Measurements from ENCODE around the gene ARFRP1. TPM values are rescaled to one million over a fixed set of nuclear protein-coding genes. Genes with fewer than 3 reads are reported as not detected.

The ARFRP1 gene
- total RNA-seq, 1 experiment from 2014 or later = 71.2 TPM

DNA sequence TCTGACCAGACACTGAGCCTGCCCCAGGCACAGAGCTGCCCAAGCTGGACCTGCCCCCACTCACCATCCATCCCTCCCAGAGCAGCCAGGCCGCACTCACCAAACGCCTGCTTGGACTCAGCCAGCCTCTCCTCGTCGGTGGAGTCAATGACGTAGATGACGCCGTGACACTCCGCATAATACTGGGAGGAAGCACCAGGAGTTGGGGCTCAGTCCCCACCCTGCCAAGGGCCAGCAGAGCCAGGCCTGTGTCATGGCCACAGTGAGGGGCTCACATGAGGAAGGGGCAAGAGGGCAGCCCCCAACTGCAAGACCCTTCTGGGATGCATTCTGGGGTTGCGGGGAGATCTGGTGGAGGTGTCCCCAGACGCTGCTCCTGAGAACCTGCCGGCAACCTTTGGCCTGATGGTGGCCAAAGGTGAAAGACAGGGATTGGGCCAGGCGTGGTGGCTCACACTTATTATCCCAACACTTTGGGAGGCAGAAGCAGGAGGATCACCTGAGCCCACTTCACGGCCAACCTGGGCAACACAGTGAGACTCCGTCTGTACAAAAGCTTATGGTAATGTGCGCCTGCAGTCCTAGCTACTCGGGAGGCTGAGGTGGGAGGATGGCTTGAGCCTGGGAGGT is 5.6 kb downstream of the ARFRP1 start:
- H3K27ac ChIP-seq (ENCODE audit: low read length) = no peak overlapping the region
- TF ChIP-seq EZH2phosphoT487 (IDR thresholded peaks at IDR 0.05; ENCODE audit: borderline replicate concordance, low read length) = no peak
- TF ChIP-seq EZH2 (IDR thresholded peaks at IDR 0.05; ENCODE audit: low read length, unreplicated experiment) = no peak
- no peak for TF ChIP-seq CTCF (conservative IDR thresholded peaks at IDR 0.05; ENCODE audit: low read depth, low read length)
- peaks cover 33% of the 10 kb centered on the region for H3K79me2 ChIP-seq (ENCODE audit: low read length)
- H3K9me3 ChIP-seq (ENCODE audit: low read length) = no peaks in the 10 kb centered on the region
- H3F3A ChIP-seq (ENCODE audit: low read length, unreplicated experiment) = no peaks in the 10 kb centered on the region
- ChIA-PET POLR2A (ENCODE audit: unreplicated experiment) (interaction anchor here (0.6 kb wide), 1 partner anchor 163 kb away, joined by 9 read pairs; the partner anchor contains the start of gene TPD52L2), CTCF (no interaction called here)
- H3K36me3 ChIP-seq (ENCODE audit: low read depth, low read length) = peaks cover 28% of the 10 kb centered on the region
- H2AFZ ChIP-seq (ENCODE audit: low read length) = no peak overlapping the region
- no peaks in the 10 kb centered on the region for H4K20me1 ChIP-seq (ENCODE audit: low read length)
- H3K4me1 ChIP-seq (ENCODE audit: insufficient read depth, low read length) = peaks cover 38% of the 10 kb centered on the region
- ATAC-seq = no peak
- intact Hi-C loops (cut with micrococcal nuclease) = no loop called here
- no peak overlapping the region for H3K9ac ChIP-seq (ENCODE audit: low read length)
- no peak overlapping the region for H3K4me2 ChIP-seq (ENCODE audit: low read length)
- H3K27me3 ChIP-seq (ENCODE audit: low read length) = no peaks in the 10 kb centered on the region
- DNase-seq = no peak
- H3K4me3 ChIP-seq (ENCODE audit: low read length) = no peak overlapping the region
- BruUV-seq (replicated peaks) = no TSS peak
- H3K9me2 ChIP-seq (replicated peaks; ENCODE audit: low read length) = no peaks in the 10 kb centered on the region

GRCh38 chr20:63701329-63702035 is 6.3 kb downstream of the ARFRP1 start:
- ATAC-seq (no peak), DNase-seq (no peak)
- ChIA-PET POLR2A (ENCODE audit: unreplicated experiment) (interaction anchor here (0.6 kb wide), 2 partner anchors 43 to 163 kb away, joined by 3 to 9 read pairs; partner anchors contain the start of genes RTEL1 and TPD52L2), CTCF (no interaction called here)
- no peak overlapping the region for H3K9ac ChIP-seq (ENCODE audit: low read length)
- no TSS peak for BruUV-seq (replicated peaks)
- H3K4me2 ChIP-seq (ENCODE audit: low read length) = no peak overlapping the region
- no peak overlapping the region for H2AFZ ChIP-seq (ENCODE audit: low read length)
- H3K27ac ChIP-seq (ENCODE audit: low read length) = no peak overlapping the region
- H3K9me3 ChIP-seq (ENCODE audit: low read length) = no peaks in the 10 kb centered on the region
- intact Hi-C loops (cut with micrococcal nuclease) = no loop called here
- no peaks in the 10 kb centered on the region for H3K9me2 ChIP-seq (replicated peaks; ENCODE audit: low read length)
- peaks cover 43% of the 10 kb centered on the region for H3K4me1 ChIP-seq (ENCODE audit: insufficient read depth, low read length)
- no peaks in the 10 kb centered on the region for H3K27me3 ChIP-seq (ENCODE audit: low read length)
- no peak overlapping the region for H3K4me3 ChIP-seq (ENCODE audit: low read length)
- no peaks in the 10 kb centered on the region for H4K20me1 ChIP-seq (ENCODE audit: low read length)
- TF ChIP-seq EZH2 (IDR thresholded peaks at IDR 0.05; ENCODE audit: low read length, unreplicated experiment) = no peak
- TF ChIP-seq EZH2phosphoT487 (IDR thresholded peaks at IDR 0.05; ENCODE audit: borderline replicate concordance, low read length) = no peak
- no peak for TF ChIP-seq CTCF (conservative IDR thresholded peaks at IDR 0.05; ENCODE audit: low read depth, low read length)
- peaks cover 27% of the 10 kb centered on the region for H3K79me2 ChIP-seq (ENCODE audit: low read length)
- H3K36me3 ChIP-seq (ENCODE audit: low read depth, low read length) = peaks cover 28% of the 10 kb centered on the region
- no peaks in the 10 kb centered on the region for H3F3A ChIP-seq (ENCODE audit: low read length, unreplicated experiment)

GRCh38 chr20:63701051-63701328 is 6.8 kb downstream of the ARFRP1 start:
- no peak overlapping the region for H2AFZ ChIP-seq (ENCODE audit: low read length)
- ChIA-PET POLR2A (ENCODE audit: unreplicated experiment) (no interaction called here), CTCF (no interaction called here)
- no peak overlapping the region for H3K9ac ChIP-seq (ENCODE audit: low read length)
- no peaks in the 10 kb centered on the region for H3K9me2 ChIP-seq (replicated peaks; ENCODE audit: low read length)
- no peak for TF ChIP-seq CTCF (conservative IDR thresholded peaks at IDR 0.05; ENCODE audit: low read depth, low read length)
- no peak for TF ChIP-seq EZH2phosphoT487 (IDR thresholded peaks at IDR 0.05; ENCODE audit: borderline replicate concordance, low read length)
- no peak for TF ChIP-seq EZH2 (IDR thresholded peaks at IDR 0.05; ENCODE audit: low read length, unreplicated experiment)
- intact Hi-C loops (cut with micrococcal nuclease) = no loop called here
- H3K36me3 ChIP-seq (ENCODE audit: low read depth, low read length) = peaks cover 23% of the 10 kb centered on the region
- no peaks in the 10 kb centered on the region for H4K20me1 ChIP-seq (ENCODE audit: low read length)
- ATAC-seq (no peak), DNase-seq (no peak)
- no peaks in the 10 kb centered on the region for H3F3A ChIP-seq (ENCODE audit: low read length, unreplicated experiment)
- no peak overlapping the region for H3K27ac ChIP-seq (ENCODE audit: low read length)
- H3K9me3 ChIP-seq (ENCODE audit: low read length) = no peaks in the 10 kb centered on the region
- BruUV-seq (replicated peaks) = no TSS peak
- no peaks in the 10 kb centered on the region for H3K27me3 ChIP-seq (ENCODE audit: low read length)
- H3K4me1 ChIP-seq (ENCODE audit: insufficient read depth, low read length) = peaks cover 41% of the 10 kb centered on the region
- H3K4me2 ChIP-seq (ENCODE audit: low read length) = no peak overlapping the region
- peaks cover 22% of the 10 kb centered on the region for H3K79me2 ChIP-seq (ENCODE audit: low read length)
- no peak overlapping the region for H3K4me3 ChIP-seq (ENCODE audit: low read length)

Measured in PC-3 (cell line).